HFF-Myc (cell line): ENCODE results near the gene CDH23.

Experiments used
- DNase-seq: peaks from one replicate; pipeline ENCODE4 v3.0.0-alpha.2; 2011; ENCODE audit warnings: low read depth; ENCODE audit errors: extremely low read depth
- H3K4me3 ChIP-seq: replicated peaks from 2 replicates; pipeline ENCODE4 v1.5.1; 2011; ENCODE audit warnings: low read depth, mild to moderate bottlenecking, control low read depth, low read length
- TF ChIP-seq, protein P1 (sequence below): IDR thresholded peaks from 2 replicates; pipeline ENCODE4 v1.5.1; 2012; ENCODE audit warnings: mild to moderate bottlenecking, low read depth, low read length, control low read depth; ENCODE audit errors: missing control alignments

The CDH23 gene

DNA sequence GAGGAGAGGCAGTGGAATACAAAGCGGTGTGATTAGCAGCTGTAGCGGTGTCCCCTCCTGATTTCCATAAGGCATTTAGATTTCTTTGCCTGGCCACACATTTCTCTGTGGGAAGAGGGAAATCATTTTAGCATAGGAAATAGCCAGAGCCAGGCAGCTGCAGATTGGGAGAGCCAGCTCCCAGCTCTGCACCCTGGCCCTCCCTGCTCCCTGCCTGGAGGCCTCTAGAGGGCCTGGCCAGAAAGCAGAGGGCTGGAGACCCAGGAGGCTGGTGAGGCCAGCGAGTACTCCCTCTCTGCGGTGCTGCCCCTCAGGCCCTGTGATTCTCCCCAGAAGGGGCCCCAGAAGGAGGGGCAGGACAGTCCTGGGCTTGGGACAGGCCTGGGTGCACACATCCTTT is 237.2 kb downstream of the CDH23 start:
- TF ChIP-seq, protein P1, sequence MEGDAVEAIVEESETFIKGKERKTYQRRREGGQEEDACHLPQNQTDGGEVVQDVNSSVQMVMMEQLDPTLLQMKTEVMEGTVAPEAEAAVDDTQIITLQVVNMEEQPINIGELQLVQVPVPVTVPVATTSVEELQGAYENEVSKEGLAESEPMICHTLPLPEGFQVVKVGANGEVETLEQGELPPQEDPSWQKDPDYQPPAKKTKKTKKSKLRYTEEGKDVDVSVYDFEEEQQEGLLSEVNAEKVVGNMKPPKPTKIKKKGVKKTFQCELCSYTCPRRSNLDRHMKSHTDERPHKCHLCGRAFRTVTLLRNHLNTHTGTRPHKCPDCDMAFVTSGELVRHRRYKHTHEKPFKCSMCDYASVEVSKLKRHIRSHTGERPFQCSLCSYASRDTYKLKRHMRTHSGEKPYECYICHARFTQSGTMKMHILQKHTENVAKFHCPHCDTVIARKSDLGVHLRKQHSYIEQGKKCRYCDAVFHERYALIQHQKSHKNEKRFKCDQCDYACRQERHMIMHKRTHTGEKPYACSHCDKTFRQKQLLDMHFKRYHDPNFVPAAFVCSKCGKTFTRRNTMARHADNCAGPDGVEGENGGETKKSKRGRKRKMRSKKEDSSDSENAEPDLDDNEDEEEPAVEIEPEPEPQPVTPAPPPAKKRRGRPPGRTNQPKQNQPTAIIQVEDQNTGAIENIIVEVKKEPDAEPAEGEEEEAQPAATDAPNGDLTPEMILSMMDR, result no peak
- no peak for DNase-seq
- no peak overlapping the region for H3K4me3 ChIP-seq

DNA sequence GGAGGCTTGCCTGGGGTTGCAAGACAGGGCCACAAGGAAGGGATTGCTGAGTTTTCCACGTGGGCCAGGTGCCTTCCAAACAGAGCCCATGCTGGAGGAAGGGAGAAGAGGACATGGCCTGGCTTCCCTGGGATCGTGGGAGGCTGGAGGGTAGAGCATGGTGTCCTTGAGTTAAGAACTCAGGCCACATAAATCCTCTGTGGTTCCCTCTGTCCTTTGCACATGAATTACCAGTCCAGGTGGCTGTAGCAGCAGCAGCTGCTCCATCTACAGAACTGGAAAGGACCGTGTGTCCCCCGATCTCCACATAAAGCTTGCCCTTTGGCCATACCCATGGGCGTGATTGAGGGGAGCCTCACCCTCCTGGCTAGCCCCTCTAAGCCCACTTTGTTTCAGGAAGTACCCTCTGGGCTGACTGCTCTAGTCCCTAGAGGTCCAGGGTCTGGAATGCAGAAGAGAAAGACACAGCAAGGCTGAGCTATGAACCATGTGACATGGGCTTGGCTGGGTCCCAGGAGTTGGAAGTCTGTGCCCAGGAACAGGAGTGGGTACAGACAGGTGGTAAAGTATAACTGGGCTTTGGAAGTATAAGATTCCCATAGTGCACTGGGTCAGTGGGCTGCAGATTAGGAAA is 237.9 kb downstream of the CDH23 start:
- TF ChIP-seq, protein P1, result no peak
- DNase-seq, result no peak
- H3K4me3 ChIP-seq, result no peak overlapping the region

DNA sequence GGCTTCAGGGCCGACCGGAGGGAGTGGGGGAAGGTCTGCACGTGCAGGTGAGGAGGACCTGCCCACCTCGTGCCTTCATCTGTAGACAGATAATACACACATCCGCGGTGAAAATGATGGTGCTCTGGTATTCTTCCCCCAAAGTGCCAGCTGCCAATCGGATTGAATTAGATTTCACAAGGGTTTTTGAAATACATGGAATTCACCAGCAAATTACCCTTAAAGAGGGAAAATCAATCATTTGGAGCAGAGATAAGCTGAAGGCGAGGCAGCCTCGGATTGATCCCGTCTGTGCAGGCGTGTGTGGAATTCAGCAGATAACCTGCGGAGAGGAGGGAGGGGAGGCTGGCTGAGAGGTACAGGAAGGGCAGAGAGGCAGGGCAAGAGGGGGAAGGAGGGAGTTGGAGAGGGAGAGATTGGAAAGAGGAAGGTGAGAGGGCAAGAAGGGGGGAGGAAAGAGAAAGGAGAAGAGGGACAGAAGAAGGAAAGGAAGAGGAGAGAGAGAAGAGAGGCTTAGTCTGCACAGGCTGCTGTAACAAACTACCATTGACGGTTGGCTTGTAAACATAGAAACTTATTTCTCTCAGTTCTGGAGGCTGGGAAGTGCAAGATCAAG is 238.6 kb downstream of the CDH23 start:
- TF ChIP-seq, protein P1, result no peak
- no peak for DNase-seq
- no peak overlapping the region for H3K4me3 ChIP-seq

DNA sequence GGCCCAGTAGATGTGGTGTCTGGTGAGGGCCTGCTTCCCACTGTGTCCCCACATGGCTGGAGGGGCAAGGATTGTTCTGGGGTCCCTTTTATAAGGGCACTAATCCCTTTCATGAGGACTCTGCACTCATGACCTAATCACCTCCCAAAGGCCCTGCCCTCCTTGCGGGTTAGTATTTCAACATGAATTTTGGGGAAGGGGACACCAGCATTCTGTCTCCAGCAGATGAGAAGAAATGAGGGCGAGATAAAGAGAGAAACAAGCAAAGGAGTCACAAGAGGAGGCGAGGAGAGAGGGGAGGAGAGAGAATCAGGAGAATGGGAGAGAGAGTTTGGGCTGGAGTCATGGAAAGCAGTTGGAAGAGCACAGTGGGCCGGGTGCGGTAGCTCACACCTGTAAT is 239.1 kb downstream of the CDH23 start:
- no peak for DNase-seq
- TF ChIP-seq, protein P1, result no peak
- H3K4me3 ChIP-seq, result no peak overlapping the region

DNA sequence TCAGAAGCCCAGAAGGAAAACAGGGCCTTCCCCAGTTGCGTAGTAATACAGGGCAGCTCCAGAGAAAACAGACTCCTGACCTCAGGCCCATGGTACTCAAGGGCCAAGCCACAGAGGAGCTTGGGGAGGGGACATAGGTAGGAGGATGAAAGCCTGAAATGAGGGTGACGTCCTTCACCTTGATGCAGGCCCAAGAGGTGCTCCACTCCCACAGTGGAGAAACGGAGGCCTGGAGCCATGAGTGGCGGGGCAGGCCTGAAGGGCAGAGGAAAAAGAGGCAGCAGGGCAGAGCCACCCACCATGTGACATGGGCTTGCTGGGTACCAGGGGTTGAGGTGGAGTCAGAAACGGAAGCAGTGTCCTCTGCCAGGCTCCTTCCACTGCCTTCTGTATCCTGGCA is 239.9 kb downstream of the CDH23 start:
- TF ChIP-seq, protein P1, result no peak
- no peak for DNase-seq
- no peak overlapping the region for H3K4me3 ChIP-seq

DNA sequence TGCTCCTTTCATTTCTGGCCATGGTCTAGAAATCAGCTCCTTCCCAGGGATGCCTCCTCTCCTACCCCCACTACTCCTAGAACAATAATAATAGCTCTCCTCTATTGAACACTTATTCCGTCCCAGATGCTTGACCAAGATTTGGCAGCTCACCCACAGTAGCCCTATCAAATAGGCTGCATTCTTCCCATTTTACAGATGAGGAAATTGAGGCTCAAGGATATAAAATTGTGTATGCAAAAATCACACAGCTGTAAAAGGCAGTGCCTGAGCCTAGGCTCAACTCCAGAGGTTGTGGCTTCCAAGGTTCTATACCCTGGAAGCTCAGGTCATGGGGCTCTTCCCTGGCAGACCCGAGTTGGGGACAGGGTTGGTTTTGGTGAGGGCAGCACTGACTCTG is 240.6 kb downstream of the CDH23 start:
- TF ChIP-seq, protein P1, result no peak
- DNase-seq, result no peak
- no peak overlapping the region for H3K4me3 ChIP-seq
